GM18520 (cell line): ENCODE data around the gene SULT4A1.

ENCODE experiments used
- ATAC-seq: cut with Tn5 transposase; IDR thresholded peaks from one replicate; pipeline ENCODE4 v1.9.1; 2021; ENCODE audit not compliant: unreplicated experiment

The SULT4A1 gene

DNA sequence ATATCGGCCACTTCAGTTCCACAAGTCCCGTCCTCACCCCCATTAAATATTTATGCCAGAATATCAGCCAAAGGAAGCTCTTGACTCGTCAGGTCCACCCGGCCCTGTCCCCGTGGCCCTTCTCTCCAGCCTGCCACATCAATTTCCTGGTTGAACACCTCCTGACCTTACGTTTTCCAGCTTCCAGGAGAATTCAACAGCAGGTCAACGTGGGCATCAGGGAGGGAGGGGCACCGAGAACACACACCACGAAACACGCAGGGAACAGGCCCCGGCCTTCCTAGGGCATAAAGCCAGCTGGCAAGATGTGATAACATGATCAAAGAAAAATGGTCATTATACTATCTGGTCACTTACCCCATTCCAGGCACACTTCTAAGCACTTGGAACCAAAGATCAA lies 15.3 kb downstream of the SULT4A1 start:
- ATAC-seq = no peak

DNA sequence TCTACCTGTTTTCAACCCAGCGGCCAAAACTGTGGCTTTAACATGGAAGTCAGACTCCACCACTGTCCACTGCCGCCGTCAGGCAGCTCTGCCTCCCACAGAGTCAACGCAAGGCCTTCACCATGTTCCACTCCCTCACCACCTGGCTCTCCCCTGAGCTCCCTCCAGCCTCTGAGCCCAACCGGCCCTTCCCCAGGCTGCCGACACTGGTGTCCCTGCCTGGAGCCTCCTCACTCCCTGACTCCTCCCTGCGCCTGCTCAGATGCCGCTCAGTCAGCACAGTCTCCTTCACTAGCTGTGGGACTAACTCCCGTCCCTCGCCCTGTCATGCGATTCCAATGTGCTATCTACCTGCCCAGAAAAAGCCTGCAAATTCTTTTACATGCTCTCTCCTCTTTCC lies 16.3 kb downstream of the SULT4A1 start:
- ATAC-seq = no peak

GRCh38 chr22:43844560-43845545 lies 17.5 kb downstream of the SULT4A1 start:
- no peak for ATAC-seq

DNA sequence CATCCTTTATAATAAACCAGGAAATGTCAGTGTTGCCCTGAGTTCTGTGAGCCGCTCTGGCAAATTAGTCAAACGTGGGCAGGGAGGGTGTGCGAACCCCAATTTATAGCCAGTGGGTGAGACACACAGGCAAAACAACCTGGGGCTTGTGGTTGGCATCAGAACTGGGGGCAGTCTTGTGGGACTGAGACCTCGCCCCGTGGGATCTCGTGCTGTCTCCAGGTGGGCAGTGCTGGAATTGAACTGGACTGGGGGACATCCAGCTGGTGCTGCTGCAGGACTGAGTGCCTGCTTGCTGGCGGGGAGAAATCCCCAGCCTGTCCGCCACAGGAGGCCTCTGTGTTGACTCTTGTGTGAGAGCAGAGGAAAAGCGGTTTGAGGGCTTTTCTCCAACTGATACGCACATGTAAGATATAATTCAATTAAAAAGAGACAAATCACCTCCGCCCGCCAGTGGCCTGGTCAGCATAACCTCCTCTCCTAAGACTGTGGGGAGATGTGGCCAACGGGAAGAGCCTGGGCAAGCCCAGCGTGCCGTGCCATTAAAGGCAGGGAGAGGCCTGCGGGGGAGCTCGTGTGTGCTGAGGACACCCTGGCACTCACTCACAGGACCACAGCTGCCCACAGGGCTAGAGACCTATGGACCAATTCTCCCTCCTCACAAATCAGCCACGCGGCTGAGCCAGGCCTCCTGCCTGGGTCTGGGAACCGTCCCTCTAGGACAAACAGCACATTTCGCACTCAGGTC lies 18.4 kb downstream of the SULT4A1 start:
- ATAC-seq = no peak

- no peak for ATAC-seq
Measured at GRCh38 chr22:43841742-43842141, 20.6 kb downstream of the SULT4A1 start.

DNA sequence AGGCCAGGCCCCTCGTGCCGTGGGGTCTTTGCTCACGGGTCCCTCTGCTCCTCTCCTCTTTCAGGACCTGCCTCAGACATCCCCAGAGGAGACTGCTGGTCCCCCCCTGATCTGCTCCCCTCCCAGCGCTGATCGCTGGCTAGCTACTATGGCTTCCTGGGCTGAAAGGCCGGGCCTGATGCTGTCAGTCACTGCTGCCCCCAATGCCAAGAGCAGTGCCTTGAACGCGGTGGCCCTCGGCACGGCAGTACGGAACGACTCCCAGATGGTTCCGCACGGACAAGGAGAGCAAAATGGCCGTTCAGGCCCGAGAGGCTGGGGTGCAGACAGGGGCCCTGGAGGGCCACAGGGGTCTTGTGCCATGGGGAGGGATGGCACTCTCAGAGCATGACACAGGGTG lies 21.5 kb downstream of the SULT4A1 start:
- ATAC-seq = no peak

- no peak for ATAC-seq
Measured at GRCh38 chr22:43840431-43840830, 21.9 kb downstream of the SULT4A1 start.

GRCh38 chr22:43839781-43840180 lies 22.5 kb downstream of the SULT4A1 start:
- ATAC-seq = no peak

GRCh38 chr22:43838571-43839307 lies 23.6 kb downstream of the SULT4A1 start:
- no peak for ATAC-seq

- ATAC-seq = no peak
Measured at GRCh38 chr22:43838161-43838560, 24.2 kb downstream of the SULT4A1 start.

- ATAC-seq = no peak
Measured at GRCh38 chr22:43837666-43838065, 24.6 kb downstream of the SULT4A1 start.

- ATAC-seq = no peak
Measured at GRCh38 chr22:43835736-43836135, 26.6 kb downstream of the SULT4A1 start.

GRCh38 chr22:43835166-43835565 lies 27.1 kb downstream of the SULT4A1 start:
- no peak for ATAC-seq

DNA sequence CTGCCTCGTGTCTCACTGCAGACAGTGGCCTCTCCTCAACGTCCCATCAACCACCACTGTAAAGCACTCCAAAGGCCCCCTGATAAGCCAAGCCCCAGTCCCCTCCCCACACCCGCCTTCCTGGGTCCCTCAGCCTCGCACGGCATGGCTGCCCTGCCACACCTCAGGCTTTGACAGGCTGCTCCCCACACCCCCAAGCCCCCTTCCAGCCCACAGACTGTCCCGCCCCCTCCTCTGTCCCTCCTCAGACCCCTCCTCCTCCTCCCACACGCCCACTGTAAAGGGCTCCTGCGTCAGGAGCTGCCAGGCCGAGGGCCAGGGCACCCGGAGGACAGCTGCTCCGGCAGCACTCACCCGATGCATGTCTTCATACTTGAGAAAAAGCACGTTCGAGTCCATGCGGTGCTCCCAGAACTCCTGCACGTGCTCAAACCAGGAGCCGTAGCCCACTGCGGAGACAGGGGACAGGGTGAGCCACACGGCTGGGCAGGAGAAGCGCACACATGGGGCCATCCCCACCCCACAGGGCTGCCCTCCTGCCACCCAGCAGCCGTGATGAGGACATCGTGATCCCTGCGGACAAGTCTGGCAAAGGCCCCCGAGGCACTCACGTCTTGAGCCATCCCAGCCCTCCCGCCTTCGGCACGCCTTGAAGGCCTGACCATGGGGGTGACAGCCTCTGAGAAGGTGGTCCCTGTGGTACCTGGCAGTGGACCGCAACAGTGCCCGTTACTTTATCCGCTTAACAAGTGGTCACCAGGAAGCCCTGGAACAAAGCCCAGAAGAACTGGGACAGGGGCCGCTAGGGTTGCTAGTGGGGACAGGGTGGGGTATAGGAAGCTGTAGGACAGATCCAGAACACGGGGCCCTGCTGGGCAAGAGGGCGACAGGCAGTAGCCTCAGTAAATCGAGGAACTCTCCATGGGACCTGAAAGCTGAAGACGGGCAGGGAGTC lies 28.8 kb downstream of the SULT4A1 start:
- no peak for ATAC-seq

- no peak for ATAC-seq
Measured at GRCh38 chr22:43832393-43833265, 29.7 kb downstream of the SULT4A1 start.

DNA sequence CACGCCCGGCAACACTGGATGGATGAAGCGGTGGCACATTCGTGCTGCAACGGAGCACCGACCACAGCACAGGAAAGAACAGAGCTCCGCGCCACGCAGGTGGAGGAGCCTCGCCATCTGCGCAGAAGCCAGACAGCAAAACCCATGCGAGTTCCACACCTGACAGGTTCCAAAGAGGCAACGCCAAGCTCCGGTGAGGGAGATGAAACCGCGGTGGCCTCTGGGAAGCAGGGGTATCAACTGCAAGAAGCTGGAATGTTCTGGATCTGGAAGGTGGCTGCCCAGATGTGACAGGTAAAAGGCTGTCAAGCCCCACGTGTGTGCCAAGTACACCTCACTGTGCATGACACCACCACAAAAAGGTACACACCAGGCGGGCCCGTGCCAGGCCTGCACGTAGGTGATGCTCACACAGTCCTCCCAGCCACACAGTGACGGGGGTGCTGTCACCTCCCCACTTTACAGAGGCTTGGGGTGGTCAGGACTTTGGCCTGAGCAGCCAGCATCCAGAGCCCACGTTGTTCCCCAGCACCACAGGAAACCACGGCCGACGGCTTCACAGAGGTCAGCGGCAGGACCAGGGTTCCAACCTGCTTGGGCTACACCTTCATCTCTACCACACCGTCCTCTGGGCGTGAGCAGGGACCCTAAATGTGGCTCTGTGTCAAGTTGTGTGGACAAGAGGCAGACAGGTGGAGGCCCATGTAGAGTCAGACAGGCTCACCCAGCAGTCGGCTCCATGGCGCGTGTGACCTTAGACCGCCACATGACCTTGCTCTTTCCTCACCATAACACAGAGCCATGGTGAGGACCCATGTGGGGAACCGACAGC lies 30.5 kb downstream of the SULT4A1 start:
- no peak for ATAC-seq

GRCh38 chr22:43830931-43831560 lies 31.3 kb downstream of the SULT4A1 start:
- no peak for ATAC-seq
